NCI-H2171 (cell line): Measurements from ENCODE around the gene ROR2.
"Not testable (repeated sequence)": the region's sequence is repeated elsewhere in the genome, so short reads cannot be mapped to it uniquely, and the experiment has no call there.

ENCODE experiments used
- DNase-seq: peaks from one replicate; lab custom pipeline; 2025; lab: John Stamatoyannopoulos, UW

ROR2 gene

GRCh38 chr9:91949946-91950664, at the start of gene ROR2:
TSS of gene ROR2 (minus strand) at chr9:91950228.
- peak; percentile 31 for DNase-seq

- no peak for DNase-seq
These were observed 45.1 kb upstream of the ROR2 start for GRCh38 chr9:91995000-91995655.

- DNase-seq: no peak
These were observed 44.4 kb upstream of the ROR2 start for GRCh38 chr9:91994422-91994821.

GRCh38 chr9:91992461-91993041, 42.5 kb upstream of the ROR2 start:
- DNase-seq: no peak

GRCh38 chr9:91991721-91992341, 41.8 kb upstream of the ROR2 start:
- no peak for DNase-seq

GRCh38 chr9:91986248-91986647, 36.2 kb upstream of the ROR2 start:
- DNase-seq: no peak

- no peak for DNase-seq
These were observed 35.7 kb upstream of the ROR2 start for GRCh38 chr9:91985692-91986091.

- no peak for DNase-seq
These were observed 28.8 kb upstream of the ROR2 start for GRCh38 chr9:91978740-91979414.

GRCh38 chr9:91975254-91975653, 25.2 kb upstream of the ROR2 start:
- not testable (repeated sequence) for DNase-seq

- DNase-seq: no peak
These were observed 22.7 kb upstream of the ROR2 start for GRCh38 chr9:91972711-91973110.

GRCh38 chr9:91972076-91972626, 22.1 kb upstream of the ROR2 start:
- DNase-seq: no peak

- no peak for DNase-seq
These were observed 17.2 kb upstream of the ROR2 start for GRCh38 chr9:91967259-91967658.

GRCh38 chr9:91966503-91966902, 16.5 kb upstream of the ROR2 start:
- no peak for DNase-seq

- no peak for DNase-seq
These were observed 13.7 kb upstream of the ROR2 start for GRCh38 chr9:91963711-91964240.

- DNase-seq: no peak
These were observed 10.3 kb upstream of the ROR2 start for GRCh38 chr9:91960367-91960766.

GRCh38 chr9:91958174-91958573, 8.1 kb upstream of the ROR2 start:
- no peak for DNase-seq

GRCh38 chr9:91954841-91955471, 4.9 kb upstream of the ROR2 start:
- peak; percentile 23 for DNase-seq

- DNase-seq: no peak
These were observed 3.7 kb upstream of the ROR2 start for GRCh38 chr9:91953718-91954117.

GRCh38 chr9:91951944-91952520, 2.0 kb upstream of the ROR2 start:
- DNase-seq: no peak

GRCh38 chr9:91949392-91949945, 559 bp downstream of the ROR2 start:
- DNase-seq: peak; percentile 20
